ENCODE data around the gene CRELD2. TPM values are rescaled to one million over a fixed set of nuclear protein-coding genes. Genes with fewer than 3 reads are reported as not detected.
A peak's percentile ranks its signal among the peaks of the same experiment; 100 is the strongest.

CRELD2 gene
- total RNA-seq, 5 donors from 2014 or later (not counting 1 experiment from before 2014, with no cell fraction given) = 28.2 to 42.7 (median 39.6) TPM

DNA sequence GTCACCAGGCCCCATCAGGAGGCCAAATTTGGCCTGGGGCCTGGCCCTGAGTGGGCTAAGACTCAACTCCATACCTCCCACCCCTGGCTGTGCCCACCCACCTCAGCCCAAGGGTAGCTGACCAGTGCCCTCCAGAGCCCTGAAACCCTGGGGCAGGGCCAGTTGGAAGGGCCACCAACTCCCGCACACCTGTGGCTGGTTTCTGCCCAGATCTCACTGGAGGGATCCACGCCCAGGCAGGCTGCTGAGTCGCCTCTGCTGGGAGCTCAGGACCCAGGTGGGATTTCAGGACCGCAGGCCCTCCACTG is 33.2 kb downstream of the CRELD2 start:
- Histone ChIP-seq H3K36me3 (ENCODE audit: control insufficient read depth in 2 of 2, extremely low read depth in 1 of 2, insufficient read depth in 1 of 2, low read length in 1 of 2) (no peaks in the 10 kb centered on the region), H3K27ac (ENCODE audit: low read length) (no peak overlapping the region), H3K9me3 (no peaks in the 10 kb centered on the region), H3K4me1 (ENCODE audit: control insufficient read depth in 1 of 2, extremely low read depth in 1 of 2, insufficient read depth in 2 of 2, low read length in 2 of 2) (peaks cover 0 to 19% of the 10 kb centered on the region in 2 experiments), H3K27me3 (replicated peaks in 1 of 2; ENCODE audit: control insufficient read depth in 2 of 2, extremely low read depth in 1 of 2, insufficient read depth in 2 of 2, low read length in 1 of 2) (peaks cover 0 to 4% of the 10 kb centered on the region in 2 experiments), H3K4me3 (ENCODE audit: control insufficient read depth in 1 of 2, extremely low read depth in 1 of 2, low read length in 1 of 2) (no peak overlapping the region)
- 77% methylated on average over 3 of the region's 4 CpGs for WGBS (ENCODE audit: insufficient coverage)
- Mint-ChIP-seq H3K27me3 (no peaks in the 10 kb centered on the region), H3K4me1 (peaks cover 0 to 2% (median 0%) of the 10 kb centered on the region in 3 donors), H3K36me3 (no peaks in the 10 kb centered on the region), H3K9me3 (no peaks in the 10 kb centered on the region), H3K27ac (no peak overlapping the region), H3K4me3 (no peak overlapping the region)
- ChIA-PET CTCF (no interaction called here), POLR2A (interaction anchor here in 1 of 2 donors (0.5 kb wide), 1 partner anchor 564 kb away, joined by 3 read pairs; no protein-coding TSS in a partner anchor)
- ATAC-seq (replicated peaks in 1 of 4) (no peak), DNase-seq (no peak)

DNA sequence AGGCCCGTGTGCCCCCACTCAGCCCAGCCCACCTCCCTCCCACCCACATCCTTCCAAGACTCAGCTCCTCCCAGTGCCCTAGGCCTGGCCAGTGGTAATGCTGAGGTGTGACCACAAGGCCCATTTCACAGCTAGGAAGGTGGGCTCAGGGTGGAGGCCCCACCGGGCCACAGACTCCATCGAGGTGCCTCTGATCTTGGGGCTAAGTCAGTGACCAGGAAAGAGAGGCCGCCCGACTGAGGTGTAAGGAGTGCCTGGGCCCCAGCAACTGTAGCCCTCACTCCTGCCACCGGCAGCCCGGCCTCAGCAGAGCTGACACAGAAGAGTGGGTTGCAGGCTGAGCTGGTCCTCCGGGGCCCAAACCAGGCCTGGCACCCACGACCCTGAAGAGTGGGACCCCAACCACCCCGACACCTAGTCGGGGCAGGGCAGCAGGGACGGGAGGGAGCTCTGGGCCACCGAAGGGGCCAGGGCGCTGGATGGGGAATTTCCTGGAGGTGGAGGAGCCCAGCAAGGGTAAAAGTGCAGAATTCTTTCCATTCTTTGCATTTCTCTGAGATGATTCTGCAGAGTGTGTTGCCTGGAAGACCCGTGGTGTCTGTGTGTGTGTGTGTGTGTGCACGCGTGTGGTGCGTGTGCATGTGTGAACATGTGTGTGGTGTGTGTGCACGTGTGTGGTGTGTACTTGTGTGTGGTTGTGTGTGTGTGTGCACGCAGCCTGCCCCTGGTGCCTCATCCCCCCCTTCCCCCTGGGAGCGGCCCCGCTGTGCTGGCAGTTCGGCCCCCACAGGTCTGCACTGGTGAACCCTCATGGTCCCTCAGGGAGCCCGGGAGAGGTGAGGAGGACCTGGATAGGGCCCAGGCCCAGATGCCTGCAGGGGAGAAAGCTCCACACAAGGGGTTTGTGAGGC is 33.8 kb downstream of the CRELD2 start:
- no peak overlapping the region for H3K4me3 Mint-ChIP-seq
- Histone ChIP-seq H3K9me3 (no peaks in the 10 kb centered on the region), H3K27ac (ENCODE audit: low read length) (no peak overlapping the region), H3K36me3 (ENCODE audit: control insufficient read depth in 2 of 2, extremely low read depth in 1 of 2, insufficient read depth in 1 of 2, low read length in 1 of 2) (no peaks in the 10 kb centered on the region), H3K4me3 (ENCODE audit: control insufficient read depth in 1 of 2, extremely low read depth in 1 of 2, low read length in 1 of 2) (no peak overlapping the region), H3K27me3 (replicated peaks in 1 of 2; ENCODE audit: control insufficient read depth in 2 of 2, extremely low read depth in 1 of 2, insufficient read depth in 2 of 2, low read length in 1 of 2) (peaks cover 0 to 4% of the 10 kb centered on the region in 2 experiments), H3K4me1 (ENCODE audit: control insufficient read depth in 1 of 2, extremely low read depth in 1 of 2, insufficient read depth in 2 of 2, low read length in 2 of 2) (peaks cover 0 to 13% of the 10 kb centered on the region in 2 experiments)
- ATAC-seq (replicated peaks in 1 of 4) (no peak), DNase-seq (no peak)
- WGBS (ENCODE audit: insufficient coverage) = 88% methylated on average over 13 of the region's 24 CpGs
- no peaks in the 10 kb centered on the region for H3K9me3 Mint-ChIP-seq
- H3K27me3 Mint-ChIP-seq = no peaks in the 10 kb centered on the region
- ChIA-PET CTCF (no interaction called here), POLR2A (interaction anchor here in 1 of 2 donors (0.5 kb wide), 1 partner anchor 563 kb away, joined by 3 read pairs; no protein-coding TSS in a partner anchor)
- H3K36me3 Mint-ChIP-seq = no peaks in the 10 kb centered on the region
- H3K4me1 Mint-ChIP-seq = no peaks in the 10 kb centered on the region
- peak overlapping the region in 1 of 2 donors; percentile 74 for H3K27ac Mint-ChIP-seq

DNA sequence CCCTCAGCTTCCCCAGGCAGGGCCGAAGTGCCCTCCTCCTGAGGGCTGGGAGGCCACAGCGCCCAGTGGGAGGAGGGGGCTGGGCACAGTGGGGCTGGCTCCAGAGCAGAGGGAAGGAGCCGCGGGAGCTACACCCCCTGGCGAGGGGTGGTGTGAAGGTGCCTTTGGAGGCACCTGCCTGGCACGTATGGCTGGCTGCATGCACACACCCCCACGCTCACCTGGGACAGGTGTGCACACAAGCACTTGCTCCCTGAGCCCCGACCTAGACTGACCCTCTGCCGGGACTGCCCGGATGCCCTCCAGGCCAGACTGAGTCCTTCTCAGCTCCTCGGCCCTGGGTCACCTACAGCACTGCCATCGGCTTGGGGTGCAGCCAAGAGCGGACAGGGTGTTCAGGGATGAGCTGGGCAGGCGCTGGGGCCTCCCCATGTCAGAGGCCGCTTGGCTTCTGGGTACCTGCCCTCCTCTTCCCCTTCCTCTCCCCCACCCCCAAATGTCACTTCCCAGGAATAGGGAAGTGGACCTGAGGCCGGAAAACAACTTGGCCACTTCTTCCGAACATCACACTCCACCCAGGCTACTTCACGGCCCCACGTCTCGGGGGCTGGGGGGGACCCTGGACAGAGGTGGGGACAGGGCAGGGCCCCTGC is 34.7 kb downstream of the CRELD2 start:
- peaks cover 0 to 2% of the 10 kb centered on the region in 2 experiments for H3K27me3 ChIP-seq (replicated peaks in 1 of 2; ENCODE audit: control insufficient read depth in 2 of 2, extremely low read depth in 1 of 2, insufficient read depth in 2 of 2, low read length in 1 of 2)
- Mint-ChIP-seq H3K36me3 (no peaks in the 10 kb centered on the region), H3K4me3 (no peak overlapping the region), H3K27me3 (no peaks in the 10 kb centered on the region), H3K4me1 (no peaks in the 10 kb centered on the region), H3K9me3 (no peaks in the 10 kb centered on the region), H3K27ac (no peak overlapping the region)
- H3K36me3 ChIP-seq (ENCODE audit: control insufficient read depth in 2 of 2, extremely low read depth in 1 of 2, insufficient read depth in 1 of 2, low read length in 1 of 2) = no peaks in the 10 kb centered on the region
- ATAC-seq (replicated peaks in 1 of 4) (no peak), DNase-seq (peak in 1 of 35 experiments; percentile 7)
- POLR2A ChIA-PET = no interaction called here
- CTCF ChIA-PET = no interaction called here
- whole genome bisulfite sequencing (ENCODE audit: insufficient coverage) = 91% methylated on average over 20 of the region's 20 CpGs
- no peak overlapping the region for H3K27ac ChIP-seq (ENCODE audit: low read length)
- no peaks in the 10 kb centered on the region for H3K9me3 ChIP-seq
- H3K4me1 ChIP-seq (ENCODE audit: control insufficient read depth in 1 of 2, extremely low read depth in 1 of 2, insufficient read depth in 2 of 2, low read length in 2 of 2) = peaks cover 0 to 7% of the 10 kb centered on the region in 2 experiments
- no peak overlapping the region for H3K4me3 ChIP-seq (ENCODE audit: control insufficient read depth in 1 of 2, extremely low read depth in 1 of 2, low read length in 1 of 2)

DNA sequence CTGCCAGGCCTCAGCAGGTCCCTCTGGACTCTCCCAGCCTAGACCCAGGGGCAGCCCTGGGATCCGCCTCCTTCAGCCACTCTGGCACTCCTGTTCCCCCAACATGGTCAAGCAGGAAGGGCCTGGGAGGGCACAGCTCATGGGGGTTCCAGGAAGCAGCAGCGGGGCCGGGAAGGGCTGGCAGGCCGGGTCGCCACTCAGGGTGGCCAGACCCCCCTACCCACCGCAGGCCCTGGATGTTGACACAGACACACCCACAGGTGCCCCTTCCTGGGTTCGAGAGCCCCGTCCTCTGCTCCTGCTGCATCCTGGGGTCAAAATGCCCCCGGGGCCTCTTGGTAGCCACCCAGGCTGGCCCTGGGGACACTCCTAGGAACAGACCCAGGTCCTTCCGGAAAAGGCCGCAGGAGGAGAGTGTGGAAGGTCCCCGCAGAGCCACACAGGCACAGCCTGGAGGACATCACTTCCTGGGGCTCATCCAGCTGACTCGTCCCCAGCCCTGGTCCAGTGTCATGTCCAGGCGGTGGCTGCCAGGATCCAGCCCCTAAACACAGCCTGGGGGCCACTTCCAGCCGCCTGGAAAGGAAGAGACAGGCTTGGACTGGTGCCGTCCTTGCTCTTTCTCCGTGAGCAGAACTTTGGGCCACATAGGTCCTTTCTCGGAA is 35.4 kb downstream of the CRELD2 start:
- Histone ChIP-seq H3K9me3 (no peaks in the 10 kb centered on the region), H3K36me3 (ENCODE audit: control insufficient read depth in 2 of 2, extremely low read depth in 1 of 2, insufficient read depth in 1 of 2, low read length in 1 of 2) (no peaks in the 10 kb centered on the region), H3K4me3 (ENCODE audit: control insufficient read depth in 1 of 2, extremely low read depth in 1 of 2, low read length in 1 of 2) (no peak overlapping the region), H3K27me3 (replicated peaks in 1 of 2; ENCODE audit: control insufficient read depth in 2 of 2, extremely low read depth in 1 of 2, insufficient read depth in 2 of 2, low read length in 1 of 2) (no peaks in the 10 kb centered on the region), H3K4me1 (ENCODE audit: control insufficient read depth in 1 of 2, extremely low read depth in 1 of 2, insufficient read depth in 2 of 2, low read length in 2 of 2) (peaks cover 0 to 3% of the 10 kb centered on the region in 2 experiments), H3K27ac (ENCODE audit: low read length) (no peak overlapping the region)
- Mint-ChIP-seq H3K4me1 (peaks cover 0 to 1% (median under 1%) of the 10 kb centered on the region in 3 donors), H3K9me3 (no peaks in the 10 kb centered on the region), H3K27ac (no peak overlapping the region), H3K4me3 (no peak overlapping the region), H3K36me3 (no peaks in the 10 kb centered on the region), H3K27me3 (no peaks in the 10 kb centered on the region)
- ATAC-seq (replicated peaks in 1 of 4) (no peak), DNase-seq (no peak)
- CTCF ChIA-PET = no interaction called here
- 87% methylated on average over 18 of the region's 18 CpGs for WGBS (ENCODE audit: insufficient coverage)
- POLR2A ChIA-PET = no interaction called here

DNA sequence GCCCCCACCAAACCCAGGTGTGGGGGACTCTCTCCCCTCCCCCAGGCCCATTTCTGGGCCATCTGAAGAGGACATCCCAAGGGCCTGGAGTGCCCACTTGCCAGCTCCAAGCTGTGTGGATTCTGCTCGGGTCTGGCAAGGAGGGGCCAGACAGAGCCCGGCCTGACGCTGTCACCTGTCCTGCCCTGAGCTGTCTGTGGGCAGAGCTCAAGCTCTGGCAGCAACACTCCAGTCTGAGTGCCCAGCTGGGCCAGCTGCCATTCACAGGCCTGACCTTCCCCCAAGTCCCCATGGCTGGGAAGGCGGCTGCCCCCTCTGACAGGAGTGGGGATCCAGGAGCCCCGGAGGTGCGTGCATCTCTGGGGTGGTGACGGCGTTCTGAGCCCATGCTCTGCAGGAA is 35.9 kb downstream of the CRELD2 start:
- 91% methylated on average over 8 of the region's 8 CpGs for WGBS (ENCODE audit: insufficient coverage)
- Histone ChIP-seq H3K36me3 (ENCODE audit: control insufficient read depth in 2 of 2, extremely low read depth in 1 of 2, insufficient read depth in 1 of 2, low read length in 1 of 2) (no peaks in the 10 kb centered on the region), H3K4me3 (ENCODE audit: control insufficient read depth in 1 of 2, extremely low read depth in 1 of 2, low read length in 1 of 2) (no peak overlapping the region), H3K27ac (ENCODE audit: low read length) (no peak overlapping the region), H3K27me3 (replicated peaks in 1 of 2; ENCODE audit: control insufficient read depth in 2 of 2, extremely low read depth in 1 of 2, insufficient read depth in 2 of 2, low read length in 1 of 2) (no peaks in the 10 kb centered on the region), H3K4me1 (ENCODE audit: control insufficient read depth in 1 of 2, extremely low read depth in 1 of 2, insufficient read depth in 2 of 2, low read length in 2 of 2) (peaks cover under 1 to 6% of the 10 kb centered on the region in 2 experiments), H3K9me3 (no peaks in the 10 kb centered on the region)
- Mint-ChIP-seq H3K27me3 (no peaks in the 10 kb centered on the region), H3K4me1 (peaks cover 0 to 6% (median 4%) of the 10 kb centered on the region in 3 donors), H3K4me3 (no peak overlapping the region), H3K36me3 (no peaks in the 10 kb centered on the region), H3K27ac (no peak overlapping the region), H3K9me3 (no peaks in the 10 kb centered on the region)
- POLR2A ChIA-PET = no interaction called here
- DNase-seq (no peak), ATAC-seq (replicated peaks in 1 of 4) (no peak)
- CTCF ChIA-PET = no interaction called here

DNA sequence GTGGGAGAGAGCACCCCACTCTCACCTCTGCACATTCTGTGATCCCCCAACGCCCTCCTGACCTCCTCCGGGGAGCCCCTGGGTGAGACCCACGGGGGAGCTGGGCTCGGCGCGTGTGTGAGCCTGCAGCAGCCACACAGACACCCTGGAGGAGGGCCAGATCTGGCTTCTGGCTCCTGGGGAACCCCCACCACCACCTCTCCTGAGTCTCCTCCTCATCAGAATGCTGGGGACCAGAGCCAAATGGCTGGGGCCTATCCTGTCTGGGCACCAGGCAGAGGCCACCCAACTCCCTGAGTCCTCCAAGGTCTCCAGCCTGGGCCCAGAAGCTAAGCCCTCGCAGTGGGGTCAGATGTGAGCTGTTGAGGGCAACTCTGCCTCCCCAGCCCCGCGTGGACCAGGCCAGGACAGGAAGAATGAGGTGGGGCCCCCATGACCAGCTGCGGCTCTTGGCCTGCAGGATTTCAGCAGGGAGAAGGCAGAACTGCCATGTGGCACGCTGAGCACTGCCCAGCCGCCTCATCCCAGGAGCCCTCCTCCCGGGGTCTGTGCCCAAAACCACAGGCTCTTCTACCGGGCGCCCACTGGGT is 36.7 kb downstream of the CRELD2 start:
- 84% methylated on average over 14 of the region's 15 CpGs for WGBS (ENCODE audit: insufficient coverage)
- ChIA-PET CTCF (no interaction called here), POLR2A (interaction anchor here in 1 of 2 donors (0.6 kb wide), 1 partner anchor 36 kb away, joined by 3 read pairs; no protein-coding TSS in a partner anchor)
- no peak overlapping the region for H3K27ac ChIP-seq (ENCODE audit: low read length)
- no peaks in the 10 kb centered on the region for H3K27me3 Mint-ChIP-seq
- no peaks in the 10 kb centered on the region for H3K27me3 ChIP-seq (replicated peaks in 1 of 2; ENCODE audit: control insufficient read depth in 2 of 2, extremely low read depth in 1 of 2, insufficient read depth in 2 of 2, low read length in 1 of 2)
- ATAC-seq (replicated peaks in 1 of 4) (no peak), DNase-seq (no peak)
- no peak overlapping the region for H3K4me3 ChIP-seq (ENCODE audit: control insufficient read depth in 1 of 2, extremely low read depth in 1 of 2, low read length in 1 of 2)
- H3K4me1 ChIP-seq (ENCODE audit: control insufficient read depth in 1 of 2, extremely low read depth in 1 of 2, insufficient read depth in 2 of 2, low read length in 2 of 2) = peaks cover 5 to 10% of the 10 kb centered on the region in 2 experiments
- H3K9me3 ChIP-seq = no peaks in the 10 kb centered on the region
- H3K4me3 Mint-ChIP-seq = no peak overlapping the region
- H3K9me3 Mint-ChIP-seq = no peaks in the 10 kb centered on the region
- H3K36me3 Mint-ChIP-seq = no peaks in the 10 kb centered on the region
- H3K36me3 ChIP-seq (ENCODE audit: control insufficient read depth in 2 of 2, extremely low read depth in 1 of 2, insufficient read depth in 1 of 2, low read length in 1 of 2) = no peaks in the 10 kb centered on the region
- H3K4me1 Mint-ChIP-seq = peaks cover 0 to 9% (median 4%) of the 10 kb centered on the region in 3 donors
- peak overlapping the region in 1 of 2 donors; percentile 36 for H3K27ac Mint-ChIP-seq

Measured in T-cell (primary cell).